Endothelial cell of umbilical vein (primary cell): ENCODE measurements around the gene FASLG.
"Not testable (repeated sequence)": the region's sequence is repeated elsewhere in the genome, so short reads cannot be mapped to it uniquely, and the experiment has no call there.

Source experiments
- CTCF ChIP-seq, 2 donors: IDR thresholded peaks; 1 replicate in 1 of 2; 2 replicates in 1 of 2; pipeline ENCODE4 v1.5.1; 2011; ENCODE audit warnings: low read length in 2 of 2, mild to moderate bottlenecking in 2 of 2, moderate library complexity in 2 of 2, control low read depth in 1 of 2, inconsistent platforms in 1 of 2, low read depth in 1 of 2; ENCODE audit not compliant: insufficient read depth in 1 of 2; ENCODE audit errors: extremely low read depth in 1 of 2
- EZH2 ChIP-seq: IDR thresholded peaks from 2 replicates; pipeline ENCODE4 v1.6.1; 2012; ENCODE audit warnings: borderline replicate concordance, low read depth, mild to moderate bottlenecking, moderate library complexity, low read length, inconsistent platforms; ENCODE audit not compliant: severe bottlenecking
- GATA2 ChIP-seq: IDR thresholded peaks from 2 replicates; pipeline ENCODE4 v1.7.0; 2011; ENCODE audit warnings: low read depth, mild to moderate bottlenecking, moderate library complexity, mixed read lengths, low read length; ENCODE audit not compliant: insufficient read length, insufficient read depth
- JUN ChIP-seq: IDR thresholded peaks from 2 replicates; pipeline ENCODE4 v1.6.1; 2011; ENCODE audit warnings: borderline replicate concordance, low read depth; ENCODE audit not compliant: insufficient read length, insufficient read depth
- MAX ChIP-seq: IDR thresholded peaks from 2 replicates; pipeline ENCODE4 v1.6.1; 2011; ENCODE audit not compliant: insufficient read depth, insufficient read length
- MYC ChIP-seq: IDR thresholded peaks from one replicate; pipeline ENCODE4 v1.6.1; 2011; ENCODE audit warnings: mild to moderate bottlenecking, low read depth, low read length
- POLR2A ChIP-seq: IDR thresholded peaks from 2 replicates; pipeline ENCODE4 v1.6.1; 2012; ENCODE audit warnings: low read depth, mild to moderate bottlenecking, control low read depth, low read length
- POLR2AphosphoS5 ChIP-seq: IDR thresholded peaks from 2 replicates; pipeline ENCODE4 v1.6.1; 2012; ENCODE audit warnings: low read depth, mild to moderate bottlenecking, control low read depth, low read length, moderate library complexity; ENCODE audit not compliant: insufficient read depth

GRCh38 chr1:172620603-172621002, 38.3 kb upstream of the FASLG start:
- TF ChIP-seq CTCF (IDR thresholded peaks at IDR 0.05; ENCODE audit: extremely low read depth in 1 of 2, insufficient read depth in 1 of 2, low read depth in 1 of 2, low read length in 2 of 2); POLR2AphosphoS5; MAX; POLR2A; MYC; EZH2; GATA2; JUN: not testable (repeated sequence)
